Left kidney (tissue), 2 donors: ENCODE data around the gene FRMD4A. TPM values are rescaled to one million over a fixed set of nuclear protein-coding genes. Genes with fewer than 3 reads are reported as not detected.
"Not testable (repeated sequence)": the region's sequence is repeated elsewhere in the genome, so short reads cannot be mapped to it uniquely, and the experiment has no call there.

ENCODE experiments used
- DNase-seq: peaks from one replicate; pipeline ENCODE4 v3.0.0-alpha.2; 2013
- polyA plus RNA-seq: library from polyadenylated mRNA; unstranded; fragments of 120-200 nt; gene quantifications from one replicate; pipeline ENCODE4 v1.2.1, GENCODE V29; 2013; ENCODE audit not compliant: insufficient read length

FRMD4A gene
- polyA plus RNA-seq, 1 donor, result 85.8 TPM

DNA sequence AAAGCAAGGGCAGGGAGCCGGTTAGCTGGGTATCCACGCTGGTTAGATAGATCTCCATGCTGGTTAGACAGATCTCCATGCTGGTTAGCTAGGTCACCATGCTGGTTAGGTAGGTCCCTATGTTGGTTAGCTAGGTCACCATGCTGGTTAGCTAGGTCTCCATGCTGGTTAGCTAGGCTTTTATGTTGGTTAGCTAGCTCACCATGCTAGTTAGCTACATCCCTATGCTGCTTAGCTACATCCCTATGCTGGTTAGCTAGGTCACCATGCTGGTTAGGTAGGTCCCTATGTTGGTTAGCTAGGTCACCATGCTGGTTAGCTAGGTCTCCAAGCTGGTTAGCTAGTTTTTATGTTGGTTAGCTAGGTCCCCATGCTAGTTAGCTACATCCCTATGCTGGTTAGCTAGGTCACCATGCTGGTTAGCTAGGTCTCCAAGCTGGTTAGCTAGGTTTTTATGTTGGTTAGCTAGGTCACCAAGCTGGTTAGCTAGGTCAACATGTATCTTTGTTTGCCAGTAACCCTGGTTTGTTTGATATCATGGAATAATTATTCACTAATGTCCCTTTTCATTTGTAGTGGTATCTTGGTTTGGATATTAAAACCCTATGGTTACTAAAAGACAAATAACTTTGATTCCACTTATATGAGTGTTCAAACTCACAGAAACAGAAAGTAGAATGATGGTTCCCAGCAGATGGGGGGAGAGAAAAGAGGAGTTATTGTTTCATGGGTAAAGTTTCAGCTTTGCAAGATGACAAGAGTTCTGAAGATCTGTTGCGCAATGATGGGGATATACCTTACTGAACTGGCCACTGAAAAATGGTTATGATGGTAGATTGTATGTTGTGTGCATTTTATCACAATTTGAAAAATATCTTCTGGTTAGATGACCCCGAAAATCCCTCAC, 607.7 kb downstream of the FRMD4A start:
- DNase-seq, result no peak

DNA sequence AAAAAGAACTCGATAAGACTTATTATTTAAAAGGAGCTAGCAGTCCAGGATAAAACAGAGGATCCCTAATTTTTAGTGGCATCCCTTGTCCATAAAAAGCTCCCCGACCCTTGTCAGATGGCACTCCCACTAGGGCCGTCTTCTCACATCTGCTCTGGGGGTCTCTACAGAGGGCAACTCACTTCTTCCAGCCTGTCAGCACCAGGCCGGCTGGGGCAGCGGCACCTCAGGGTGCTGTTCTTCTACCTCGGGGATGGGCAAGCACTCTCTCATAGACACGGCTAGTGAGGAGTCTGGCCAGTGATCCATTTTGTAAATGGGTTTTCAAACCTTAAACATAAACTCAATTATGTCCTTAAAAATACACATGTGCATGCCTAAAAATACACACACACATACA, 609.2 kb downstream of the FRMD4A start:
- DNase-seq, result no peak

DNA sequence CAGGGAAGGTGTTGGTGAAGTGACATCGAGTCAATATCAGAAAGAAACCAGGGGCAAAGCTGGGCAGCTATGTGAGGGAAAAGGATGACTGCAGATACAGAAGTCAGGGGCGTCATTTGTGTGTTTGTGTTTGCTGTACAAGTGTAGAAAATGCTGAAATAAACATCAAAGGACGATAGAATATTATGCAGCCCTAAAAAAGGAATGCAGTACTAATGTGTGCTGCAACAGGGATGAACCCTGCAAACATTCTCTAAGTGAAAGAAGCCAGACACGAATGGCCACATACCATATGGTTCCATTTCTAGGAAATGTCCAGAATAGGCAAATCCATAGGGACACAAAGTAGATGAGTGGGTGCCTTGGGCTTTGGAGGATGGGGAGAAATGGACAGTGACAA, 610.0 kb downstream of the FRMD4A start:
- no peak for DNase-seq

DNA sequence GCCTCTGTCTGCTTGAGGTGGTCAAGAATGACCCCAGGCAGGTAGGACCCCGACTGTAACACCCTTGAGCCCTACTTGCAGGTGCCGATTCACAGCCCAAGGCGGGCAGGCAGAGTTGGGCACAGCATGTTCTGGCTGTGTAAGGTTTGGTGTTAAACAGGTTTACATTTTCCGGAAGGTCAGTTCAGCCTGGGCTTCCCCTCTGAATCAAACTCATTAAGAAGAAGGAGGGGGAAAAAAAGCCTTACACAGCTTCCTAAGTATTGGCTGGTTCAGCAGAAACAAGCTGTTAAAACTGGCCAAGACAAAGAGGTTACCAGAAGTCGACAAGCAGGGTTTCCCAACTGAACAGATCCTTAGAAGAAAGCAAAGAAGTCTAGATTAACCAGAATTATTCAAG, 611.3 kb downstream of the FRMD4A start:
- no peak for DNase-seq

DNA sequence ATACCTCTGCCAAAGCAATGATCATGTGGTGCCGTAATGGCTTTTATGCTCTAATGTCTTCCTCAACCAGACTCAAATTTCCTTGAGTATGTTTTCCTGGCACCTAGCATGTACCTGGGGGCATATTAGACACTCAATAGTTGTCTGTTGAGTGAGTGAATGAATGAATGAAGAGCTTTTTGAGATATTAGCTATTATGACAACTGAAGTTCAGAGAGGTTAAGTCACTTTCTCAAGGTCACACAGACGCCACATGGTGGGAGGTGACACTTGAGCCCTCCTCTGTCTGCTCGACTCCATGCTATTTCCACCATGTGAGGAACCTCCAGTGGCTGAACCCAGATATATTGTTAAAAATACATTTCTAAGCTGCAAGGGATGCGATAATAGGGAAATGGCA, 611.9 kb downstream of the FRMD4A start:
- no peak for DNase-seq

DNA sequence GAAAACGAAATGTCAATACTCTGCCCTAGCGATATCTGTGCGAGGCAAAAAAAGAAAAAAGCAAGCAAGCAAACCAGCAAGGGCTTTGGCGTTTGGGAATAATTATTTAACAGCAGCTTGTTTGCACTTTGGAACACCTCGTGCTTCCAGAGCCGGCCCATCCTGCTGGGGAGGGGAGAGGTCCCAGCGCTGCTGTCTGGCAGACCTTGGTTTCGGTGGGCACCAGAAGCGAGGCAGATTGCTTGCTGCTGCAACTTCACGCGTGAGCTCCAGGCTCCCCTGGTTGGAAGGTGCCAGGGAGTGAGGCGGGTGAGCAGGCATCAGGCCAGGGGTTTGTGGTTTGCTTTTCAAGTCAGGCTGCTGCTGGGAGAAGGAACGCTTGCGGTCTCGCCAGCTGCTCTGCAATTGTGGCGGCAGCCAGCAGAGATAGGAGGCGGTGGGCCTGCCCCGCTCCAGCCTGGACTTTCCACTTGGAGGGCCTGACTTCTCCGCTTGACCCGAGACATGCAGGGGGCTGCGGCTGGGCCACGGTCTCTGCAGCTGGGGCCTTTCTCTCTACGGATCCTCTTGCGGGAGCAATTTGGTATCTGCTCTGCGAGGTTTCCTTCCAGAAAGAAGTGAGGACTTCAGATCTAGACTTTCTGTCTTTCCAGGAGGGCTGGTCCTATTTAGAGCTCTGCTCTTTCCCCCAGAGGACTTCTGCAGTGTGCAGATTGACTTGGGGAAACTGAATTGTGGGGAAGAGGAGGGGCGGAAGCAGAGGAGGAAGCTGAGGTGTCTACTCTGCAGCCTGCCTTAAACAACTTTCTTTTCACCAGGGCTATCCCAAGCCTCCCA, 612.6 kb downstream of the FRMD4A start:
- DNase-seq, result no peak

DNA sequence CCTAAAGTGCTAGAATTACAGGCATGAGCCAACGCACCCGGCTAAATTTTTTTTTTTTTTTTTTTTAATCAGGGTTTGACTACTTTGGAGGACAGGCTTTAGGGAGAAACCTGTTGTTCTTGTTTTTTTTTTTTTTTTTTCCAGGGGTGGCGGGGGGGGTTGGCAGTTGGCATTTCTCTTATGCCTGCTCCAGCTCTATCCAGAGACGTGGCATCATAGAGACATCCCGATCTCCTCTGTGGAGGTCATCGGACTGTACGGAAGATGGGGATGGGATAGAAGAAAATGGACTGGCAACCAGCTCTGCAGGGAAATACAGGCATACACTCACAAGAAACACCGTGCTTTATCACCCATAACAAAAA, 613.2 kb downstream of the FRMD4A start:
- no peak for DNase-seq

DNA sequence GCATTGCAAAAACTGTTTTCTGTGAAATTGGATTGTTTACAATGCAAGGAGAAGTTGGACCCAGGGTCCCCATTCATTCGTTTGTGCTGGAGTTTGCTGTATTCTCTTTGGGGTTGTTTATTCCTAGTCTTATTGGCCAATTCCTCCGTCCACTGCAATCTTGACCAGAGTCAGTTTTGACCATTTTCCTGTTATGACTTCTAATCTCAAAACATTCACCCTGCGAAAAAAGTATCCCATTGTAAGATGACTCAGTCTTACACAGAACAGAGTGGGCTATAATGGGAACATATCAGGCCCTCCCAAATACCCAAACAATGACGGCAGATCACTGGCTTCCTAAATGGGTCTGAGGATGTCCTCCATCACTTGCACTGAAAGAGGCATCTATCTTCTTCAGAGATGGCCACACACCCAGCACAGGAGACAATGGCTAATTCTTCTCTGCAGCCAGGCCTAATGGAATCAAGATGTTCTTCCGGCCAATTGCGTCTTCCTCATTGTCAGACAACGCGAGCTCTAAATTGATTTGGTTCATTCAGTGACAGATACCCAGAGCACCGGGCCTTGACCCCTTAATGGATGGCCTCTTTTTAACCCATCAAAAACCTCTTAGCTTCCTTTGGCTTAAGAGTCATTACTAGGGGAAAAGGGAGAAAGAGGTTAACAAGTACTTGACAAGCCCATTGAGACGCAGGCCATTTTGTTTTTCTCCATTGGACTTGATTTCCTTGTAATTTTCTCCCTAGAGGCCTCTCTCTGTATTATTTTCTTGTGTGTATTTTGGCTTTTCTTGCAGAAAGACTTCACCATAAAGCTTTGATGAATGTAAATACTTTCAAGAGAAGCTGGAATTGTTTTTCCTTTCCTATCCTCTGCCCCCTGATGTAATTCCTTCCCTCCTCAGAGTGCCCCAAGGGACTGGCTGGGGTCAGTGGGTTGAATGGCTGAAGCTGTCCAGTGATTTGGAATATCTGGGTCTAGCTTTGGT, 614.3 kb downstream of the FRMD4A start:
- peak; percentile 57 for DNase-seq

DNA sequence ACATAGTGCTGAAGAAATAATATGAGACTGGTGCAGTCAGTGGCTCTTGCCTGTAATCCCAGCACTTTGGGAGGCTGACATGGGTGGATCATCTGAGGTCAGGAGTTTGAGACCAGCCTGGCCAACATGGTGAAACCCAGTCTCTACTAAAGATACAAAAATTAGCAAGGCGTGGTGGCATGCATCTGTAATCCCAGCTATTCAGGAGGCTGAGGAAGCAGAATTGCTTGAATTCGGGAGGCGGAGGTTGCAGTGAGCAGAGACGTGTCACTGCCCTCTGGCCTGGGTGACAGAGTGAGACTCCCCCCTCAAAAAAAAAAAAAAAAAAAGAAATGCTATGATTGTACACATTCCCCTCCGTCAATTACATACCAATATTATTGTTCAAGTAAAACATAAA, 615.1 kb downstream of the FRMD4A start:
- not testable (repeated sequence) for DNase-seq

DNA sequence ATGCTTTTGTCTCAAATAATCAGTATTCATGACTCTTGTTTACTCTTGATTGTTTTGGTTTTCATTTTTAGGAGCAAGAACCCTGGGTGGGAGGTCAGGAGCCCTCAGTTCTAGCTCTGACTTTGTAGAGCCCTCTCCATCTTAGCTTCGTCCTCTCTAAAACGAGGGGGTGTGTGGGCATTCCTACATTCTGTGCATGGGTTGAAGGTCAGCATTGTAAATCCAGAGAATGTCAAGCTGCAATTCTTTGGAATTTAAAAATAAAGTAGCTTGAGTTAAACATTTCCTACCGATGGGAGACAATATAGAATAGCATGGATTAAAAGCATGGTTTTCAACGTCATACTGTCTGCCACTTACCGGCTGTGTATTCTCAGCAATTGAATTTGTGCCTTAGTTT, 615.6 kb downstream of the FRMD4A start:
- DNase-seq, result no peak

DNA sequence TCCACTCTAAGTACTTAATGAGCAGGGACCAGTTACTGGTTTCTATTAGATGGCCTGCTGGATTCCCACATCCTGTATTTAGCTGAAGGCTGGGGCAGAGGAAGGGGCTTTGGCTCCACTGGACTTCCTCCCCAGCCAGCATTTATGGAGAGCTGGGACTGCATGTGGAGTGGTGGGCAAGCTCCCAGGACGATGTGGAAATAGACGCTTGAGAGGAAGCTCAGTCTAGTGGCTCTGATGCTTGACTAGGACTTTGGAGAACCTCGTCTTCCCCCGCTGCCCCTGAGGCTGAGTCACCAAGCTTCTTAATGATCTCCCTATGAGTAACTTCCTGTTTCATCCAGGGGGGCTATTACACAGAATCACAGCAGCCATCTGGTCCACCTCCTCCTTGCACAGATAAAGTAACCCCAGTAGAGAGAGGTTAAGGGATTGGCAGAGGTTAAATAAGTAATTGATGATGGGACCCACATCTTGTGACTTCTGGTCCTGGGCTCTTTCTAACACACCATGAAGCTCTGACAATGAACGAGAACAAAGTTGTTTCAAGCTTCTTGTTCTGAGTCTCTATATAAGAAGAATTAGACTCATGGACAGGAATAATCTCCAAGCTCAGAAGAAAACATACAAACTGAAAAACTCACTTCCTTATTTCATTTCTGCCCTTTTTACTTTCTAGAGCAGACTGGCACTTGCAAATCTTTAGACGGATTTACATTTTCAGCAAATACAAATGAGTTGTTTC, 617.7 kb downstream of the FRMD4A start:
- DNase-seq, result no peak

DNA sequence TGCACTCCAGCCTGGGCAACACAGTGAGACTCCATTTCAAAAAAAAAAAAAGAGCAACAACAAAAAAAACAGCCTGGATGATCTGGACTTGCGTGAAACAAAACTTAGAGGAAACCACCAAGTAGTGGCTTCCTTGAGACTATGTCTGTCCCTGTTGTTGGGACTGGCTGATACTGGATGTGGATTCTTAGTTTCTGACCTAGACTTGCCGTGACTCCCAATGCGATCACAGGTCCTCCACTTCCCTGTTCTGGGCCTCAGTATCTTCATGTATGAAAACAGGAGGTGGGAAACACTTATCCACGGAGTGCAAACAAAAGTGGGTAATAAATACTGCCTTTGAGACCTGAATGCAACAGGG, 618.3 kb downstream of the FRMD4A start:
- DNase-seq, result no peak

DNA sequence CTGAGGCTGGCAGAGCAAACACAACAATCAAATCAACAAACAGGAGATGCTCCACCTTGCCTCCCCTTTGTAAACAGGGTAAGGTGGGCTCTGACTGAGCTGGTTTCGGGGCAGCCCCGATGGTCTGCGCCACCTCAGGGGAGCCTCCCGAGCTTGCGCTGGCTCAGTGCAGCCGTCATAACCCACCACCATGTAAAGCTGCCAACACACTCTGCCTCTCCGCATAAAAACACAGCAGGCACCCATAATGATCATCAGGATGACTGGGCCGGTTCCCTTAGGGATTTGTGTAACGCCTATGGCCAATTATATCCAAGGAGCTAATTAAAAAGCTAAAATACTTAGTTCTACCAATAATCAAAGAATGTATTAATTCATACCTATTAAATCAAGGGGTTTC, 619.4 kb downstream of the FRMD4A start:
- no peak for DNase-seq

DNA sequence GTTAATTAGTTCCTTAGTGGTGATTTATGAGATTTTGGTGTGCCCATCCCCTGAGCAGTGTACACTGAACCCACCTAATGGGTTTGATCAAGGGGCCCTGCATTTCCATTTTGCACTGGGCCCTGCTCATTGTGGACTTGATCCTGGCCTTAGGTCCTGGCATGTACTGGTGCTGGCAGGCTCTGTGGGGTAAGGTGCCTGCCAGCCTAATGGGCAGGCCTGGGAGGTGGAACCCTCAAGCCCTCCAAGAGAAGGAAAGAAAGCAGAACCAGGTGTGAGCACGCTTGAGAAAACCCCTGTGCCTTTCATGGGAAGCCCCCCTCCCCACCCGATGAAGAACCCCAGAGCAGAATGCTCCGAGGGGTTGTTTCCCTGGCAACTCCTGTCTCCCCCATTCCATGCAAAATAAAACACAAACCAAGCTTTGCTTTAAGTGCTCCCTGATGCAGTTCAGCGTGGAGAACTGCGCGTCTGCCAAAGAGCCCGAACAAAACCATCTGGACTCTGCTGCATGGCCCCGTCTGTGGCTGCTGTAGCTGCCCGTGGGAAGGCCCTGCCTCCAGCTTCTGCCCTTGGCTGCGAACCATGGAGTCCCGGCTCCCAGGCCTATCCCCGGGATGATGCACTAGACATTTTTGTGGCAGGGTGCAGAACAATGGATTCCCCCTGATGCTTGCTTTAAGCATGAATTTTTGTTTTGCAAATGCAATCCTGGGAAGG, 620.6 kb downstream of the FRMD4A start:
- DNase-seq, result no peak

DNA sequence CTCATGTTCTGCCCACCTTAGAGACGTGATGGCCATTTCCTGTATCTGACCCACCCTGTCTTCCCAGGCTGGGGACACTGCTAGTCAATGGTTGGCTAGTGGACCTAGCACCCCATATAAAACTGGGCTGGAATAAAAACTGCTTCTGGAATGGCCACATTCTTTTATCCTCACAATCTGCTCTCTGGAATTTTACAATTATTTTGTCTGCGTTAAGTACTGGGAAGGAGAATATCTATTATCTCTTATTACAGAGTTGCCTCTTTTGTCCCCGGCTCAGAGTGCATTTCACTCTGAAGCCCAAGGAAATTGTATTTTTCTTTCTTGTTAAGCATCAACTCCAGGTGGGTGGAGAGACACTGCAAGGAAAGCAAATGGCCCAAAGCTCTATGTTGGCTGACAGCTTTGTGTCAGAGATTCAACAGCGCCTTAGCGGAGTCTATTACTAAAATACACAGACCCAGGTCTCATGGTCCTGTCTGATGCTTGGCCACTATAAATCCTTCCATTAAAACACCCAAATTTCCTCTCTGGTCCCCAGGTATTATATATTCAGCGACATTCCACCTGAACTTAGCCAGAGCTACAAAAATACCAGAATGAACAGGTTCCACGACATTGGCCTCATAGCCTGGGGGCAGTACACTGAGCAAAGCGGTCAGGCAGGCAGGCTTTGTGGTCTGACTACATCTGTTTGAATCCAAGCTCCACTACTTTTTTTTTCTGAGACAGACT, 622.3 kb downstream of the FRMD4A start:
- DNase-seq, result peak; percentile 69

DNA sequence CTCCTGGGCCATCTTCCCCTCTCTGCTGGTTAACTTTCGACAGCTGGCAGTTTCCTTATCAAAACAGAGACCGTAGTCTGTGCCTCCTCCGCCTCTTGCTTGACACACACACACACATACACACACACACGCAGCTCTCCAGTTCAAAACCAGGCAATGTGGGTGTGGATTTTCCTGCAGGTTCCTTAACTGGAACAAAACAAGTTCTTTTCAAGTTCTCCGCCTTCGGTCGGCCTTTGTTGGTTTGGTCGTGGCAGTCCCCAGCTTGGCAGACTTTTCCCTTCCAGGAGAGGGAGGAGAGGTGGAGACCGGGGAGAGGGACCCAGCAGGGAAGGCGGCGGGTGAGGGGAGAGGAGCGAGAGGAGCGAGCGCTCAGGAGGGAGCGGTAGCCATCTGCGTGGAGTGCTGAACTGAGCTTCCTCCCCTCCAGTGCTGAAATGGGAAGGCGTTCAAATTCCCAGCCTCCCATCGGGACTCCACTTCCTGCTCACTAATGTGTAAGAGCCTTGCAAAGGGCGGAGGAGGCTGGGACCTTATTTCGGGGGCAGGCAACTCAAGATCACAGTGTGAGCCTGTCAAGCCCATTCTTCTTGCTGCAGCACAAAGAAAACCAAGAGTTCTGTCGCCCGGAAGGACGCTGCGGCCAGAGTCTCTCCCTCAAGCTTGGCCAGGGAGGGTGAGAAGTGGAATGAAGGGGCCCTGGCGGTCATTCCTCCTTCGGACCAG, 623.4 kb downstream of the FRMD4A start:
- DNase-seq, result peak; percentile 88

DNA sequence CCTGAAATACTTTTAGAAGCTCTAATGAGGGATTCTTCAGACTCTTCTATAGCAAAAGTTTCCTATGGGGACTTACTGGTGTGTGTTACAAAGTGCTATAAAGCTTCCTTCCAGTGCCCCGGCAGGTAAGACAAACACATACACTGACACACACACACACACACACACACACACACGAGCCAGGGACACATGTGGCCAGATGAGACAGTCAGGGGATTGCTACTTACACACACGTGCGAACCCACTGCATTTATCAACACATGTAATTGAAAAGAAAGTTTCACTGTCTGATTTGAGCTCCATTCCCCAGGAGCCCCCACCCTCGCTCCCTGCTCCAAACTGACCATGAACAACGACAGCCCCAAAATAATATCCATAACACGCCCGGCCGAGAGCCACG, 624.1 kb downstream of the FRMD4A start:
- DNase-seq, result no peak

DNA sequence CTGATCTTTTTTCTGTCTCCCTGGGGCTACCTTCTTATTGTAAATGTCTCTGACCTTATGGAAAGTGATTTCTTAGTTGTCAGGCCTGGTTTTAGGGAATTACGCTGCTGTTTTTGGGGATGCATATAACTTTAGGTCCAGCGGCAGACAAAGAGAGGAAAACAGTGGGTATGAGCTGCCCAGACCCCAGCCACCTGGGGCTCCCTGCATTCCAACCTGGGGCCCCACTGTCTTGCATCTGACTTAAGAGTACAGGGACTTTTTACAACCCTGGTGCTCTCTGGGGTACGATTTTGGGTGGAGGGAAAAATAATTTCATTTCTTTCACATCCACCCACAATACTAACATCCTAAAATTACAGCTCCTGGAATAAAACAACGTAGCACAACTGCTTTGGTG, 624.5 kb downstream of the FRMD4A start:
- DNase-seq, result no peak

DNA sequence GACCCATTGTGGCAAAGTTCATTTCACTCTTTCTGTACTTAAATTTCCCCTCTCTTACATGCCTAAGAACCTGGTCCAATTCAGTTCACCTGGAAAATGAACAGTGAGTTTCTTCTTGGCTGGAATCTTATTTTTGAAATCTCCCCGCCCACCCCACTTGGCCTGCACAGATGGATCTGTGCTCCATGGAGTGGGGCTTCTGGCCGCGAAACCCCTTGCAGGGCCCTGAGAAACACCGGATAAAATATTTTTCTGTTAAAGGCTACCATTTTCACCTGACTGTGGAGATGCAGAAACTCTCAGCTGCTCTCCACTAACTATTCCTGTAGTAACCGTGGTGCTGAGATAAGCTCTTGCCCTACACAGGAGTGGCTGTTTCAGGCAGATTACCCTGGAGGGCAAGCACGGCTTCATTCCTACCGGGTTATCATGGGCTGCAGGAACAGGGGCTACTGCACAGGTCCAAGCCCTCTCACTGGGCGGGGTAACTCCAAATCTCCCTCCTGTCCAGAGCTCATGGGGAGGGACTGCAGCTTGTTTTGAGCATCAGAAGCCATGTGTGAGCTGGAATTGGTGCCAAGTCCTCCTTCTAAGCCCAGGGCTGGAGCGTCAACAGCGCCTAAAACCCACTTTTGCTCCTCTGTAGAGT, 625.1 kb downstream of the FRMD4A start:
- no peak for DNase-seq
